HL-60 (cell line): Measurements from ENCODE around the gene CLCF1.

ENCODE experiments used
- CTCF ChIP-seq: IDR thresholded peaks from one replicate; pipeline ENCODE4 v1.5.1; 2011; ENCODE audit warnings: low read length, control low read depth, inconsistent platforms; ENCODE audit not compliant: insufficient read depth
- GABPA ChIP-seq: IDR thresholded peaks from 2 replicates; pipeline ENCODE4 v1.6.1; 2012; ENCODE audit warnings: low read depth
- POLR2AphosphoS5 ChIP-seq: IDR thresholded peaks from 2 replicates; pipeline ENCODE4 v1.6.1; 2012; ENCODE audit warnings: low read depth
- SPI1 ChIP-seq: IDR thresholded peaks from 2 replicates; pipeline ENCODE4 v1.6.1; 2012; ENCODE audit warnings: low read depth, mild to moderate bottlenecking, borderline replicate concordance
- TF ChIP-seq, protein P1 (sequence below): IDR thresholded peaks from 2 replicates; pipeline ENCODE4 v1.6.1; 2012; ENCODE audit warnings: low read depth; ENCODE audit not compliant: insufficient replicate concordance

DNA sequence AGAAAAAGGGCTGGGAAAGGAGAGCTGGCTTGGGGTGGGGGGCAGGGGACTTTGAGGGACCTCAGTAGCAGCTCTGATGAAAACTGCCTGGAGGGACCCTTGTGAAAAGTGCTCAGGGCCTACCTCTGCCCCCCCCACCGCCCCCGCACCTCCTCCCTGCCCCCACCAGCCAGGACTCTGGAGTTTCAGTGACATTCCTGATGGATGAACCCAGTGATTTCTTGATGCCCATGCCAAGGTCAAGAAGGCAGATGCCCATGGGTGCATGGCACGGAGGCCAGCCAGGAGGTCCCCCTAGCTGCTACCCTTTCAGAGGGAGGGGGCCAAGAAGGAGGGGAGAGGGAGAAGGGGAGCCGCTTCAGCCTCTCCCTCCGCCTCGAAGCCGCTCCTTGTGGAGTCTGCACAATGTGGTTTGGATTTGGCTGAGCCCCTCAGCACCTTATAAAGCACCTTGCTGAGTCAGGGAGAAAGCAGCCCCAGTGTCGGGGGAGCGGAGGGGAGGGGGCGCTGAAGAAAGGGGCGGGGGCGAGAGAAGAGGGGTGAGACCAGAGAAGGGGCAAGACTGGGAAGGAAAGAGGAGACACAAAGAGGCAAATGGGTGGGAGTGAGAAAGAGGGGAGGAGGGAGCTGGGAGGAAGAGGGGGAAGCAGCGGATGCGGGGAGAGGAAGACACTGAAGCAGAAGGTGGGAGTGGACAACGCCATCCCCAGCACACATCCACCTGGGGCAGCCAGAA is 2.1 kb upstream of the CLCF1 start:
- TF ChIP-seq CTCF (no peak), POLR2AphosphoS5 (no peak), SPI1 (no peak), GABPA (no peak)
- TF ChIP-seq, protein P1, sequence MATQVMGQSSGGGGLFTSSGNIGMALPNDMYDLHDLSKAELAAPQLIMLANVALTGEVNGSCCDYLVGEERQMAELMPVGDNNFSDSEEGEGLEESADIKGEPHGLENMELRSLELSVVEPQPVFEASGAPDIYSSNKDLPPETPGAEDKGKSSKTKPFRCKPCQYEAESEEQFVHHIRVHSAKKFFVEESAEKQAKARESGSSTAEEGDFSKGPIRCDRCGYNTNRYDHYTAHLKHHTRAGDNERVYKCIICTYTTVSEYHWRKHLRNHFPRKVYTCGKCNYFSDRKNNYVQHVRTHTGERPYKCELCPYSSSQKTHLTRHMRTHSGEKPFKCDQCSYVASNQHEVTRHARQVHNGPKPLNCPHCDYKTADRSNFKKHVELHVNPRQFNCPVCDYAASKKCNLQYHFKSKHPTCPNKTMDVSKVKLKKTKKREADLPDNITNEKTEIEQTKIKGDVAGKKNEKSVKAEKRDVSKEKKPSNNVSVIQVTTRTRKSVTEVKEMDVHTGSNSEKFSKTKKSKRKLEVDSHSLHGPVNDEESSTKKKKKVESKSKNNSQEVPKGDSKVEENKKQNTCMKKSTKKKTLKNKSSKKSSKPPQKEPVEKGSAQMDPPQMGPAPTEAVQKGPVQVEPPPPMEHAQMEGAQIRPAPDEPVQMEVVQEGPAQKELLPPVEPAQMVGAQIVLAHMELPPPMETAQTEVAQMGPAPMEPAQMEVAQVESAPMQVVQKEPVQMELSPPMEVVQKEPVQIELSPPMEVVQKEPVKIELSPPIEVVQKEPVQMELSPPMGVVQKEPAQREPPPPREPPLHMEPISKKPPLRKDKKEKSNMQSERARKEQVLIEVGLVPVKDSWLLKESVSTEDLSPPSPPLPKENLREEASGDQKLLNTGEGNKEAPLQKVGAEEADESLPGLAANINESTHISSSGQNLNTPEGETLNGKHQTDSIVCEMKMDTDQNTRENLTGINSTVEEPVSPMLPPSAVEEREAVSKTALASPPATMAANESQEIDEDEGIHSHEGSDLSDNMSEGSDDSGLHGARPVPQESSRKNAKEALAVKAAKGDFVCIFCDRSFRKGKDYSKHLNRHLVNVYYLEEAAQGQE, result no peak
